ENCODE results near the gene PPARG. TPM values are rescaled to one million over a fixed set of nuclear protein-coding genes. Genes with fewer than 3 reads are reported as not detected.

PPARG gene
- total RNA-seq, 6 donors from 2014 or later, result 39.8 to 93.9 (median 52.7) TPM

GRCh38 chr3:12420393-12420792 lies 131.5 kb downstream of the PPARG start:
- Histone ChIP-seq H3K27me3 (no peaks in the 10 kb centered on the region), H3K9me3 (no peaks in the 10 kb centered on the region), H3K4me3 (no peak overlapping the region), H3K36me3 (no peaks in the 10 kb centered on the region), H3K27ac (no peak overlapping the region), H3K4me1 (peaks cover 0 to 19% (median 9%) of the 10 kb centered on the region in 4 donors)
- TF ChIP-seq EP300 (IDR thresholded peaks at IDR 0.05), result no peak
- WGBS, 2 donors, result 86 to 89% methylated on average over 3 of the region's 3 CpGs
- DNase-seq (no peak), ATAC-seq (ENCODE audit: low FRiP score in 2 of 2) (no peak)

DNA sequence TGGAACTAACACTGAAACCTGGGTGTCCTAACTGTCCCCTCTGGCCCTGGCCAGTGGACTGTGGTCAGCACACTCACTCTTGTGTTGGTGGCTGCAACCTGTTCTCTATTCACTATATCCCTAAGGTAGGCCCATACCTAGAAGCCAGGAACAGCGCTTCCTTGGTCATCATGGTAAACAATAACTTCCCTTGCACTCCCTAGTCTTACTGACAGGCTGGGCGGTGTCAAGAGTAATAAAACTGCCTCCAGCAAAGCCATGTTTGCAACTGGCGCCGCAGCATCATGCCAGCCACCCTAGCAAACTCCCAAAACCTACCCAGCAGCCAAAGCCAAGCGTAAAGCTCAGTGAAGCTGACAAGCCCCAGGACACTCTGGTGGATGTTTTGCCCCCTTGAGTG lies 132.3 kb downstream of the PPARG start:
- Histone ChIP-seq H3K27ac (no peak overlapping the region), H3K9me3 (no peaks in the 10 kb centered on the region), H3K27me3 (no peaks in the 10 kb centered on the region), H3K4me3 (no peak overlapping the region), H3K36me3 (no peaks in the 10 kb centered on the region), H3K4me1 (peaks cover 0 to 19% (median 9%) of the 10 kb centered on the region in 4 donors)
- DNase-seq (no peak), ATAC-seq (ENCODE audit: low FRiP score in 2 of 2) (no peak)
- 95 to 96% methylated on average over 4 to 5 of the region's 5 CpGs for WGBS, 2 donors
- no peak for TF ChIP-seq POLR2AphosphoS5 (IDR thresholded peaks at IDR 0.05)
- no peak for TF ChIP-seq CTCF (IDR thresholded peaks at IDR 0.05)

- Histone ChIP-seq H3K9me3 (no peaks in the 10 kb centered on the region), H3K4me3 (no peak overlapping the region), H3K36me3 (no peaks in the 10 kb centered on the region), H3K27me3 (no peaks in the 10 kb centered on the region), H3K27ac (no peak overlapping the region), H3K4me1 (peaks cover 6 to 19% (median 9%) of the 10 kb centered on the region in 4 donors)
- TF ChIP-seq POLR2A (IDR thresholded peaks at IDR 0.05) (no peak), EP300 (IDR thresholded peaks at IDR 0.05) (no peak)
- ATAC-seq (ENCODE audit: low FRiP score in 2 of 2) (no peak), DNase-seq (no peak)
- WGBS, 2 donors, result 56 to 66% methylated on average over 4 of the region's 4 CpGs
Observed at GRCh38 chr3:12423131-12423530, 134.3 kb downstream of the PPARG start.

GRCh38 chr3:12423918-12424630 lies 135.2 kb downstream of the PPARG start:
- H3K4me3 ChIP-seq, result no peak overlapping the region
- H3K36me3 ChIP-seq, result no peaks in the 10 kb centered on the region
- no peak for ATAC-seq (ENCODE audit: low FRiP score in 2 of 2)
- DNase-seq, result no peak
- peak overlapping the region in 1 of 4 donors; percentile 6 for H3K27ac ChIP-seq
- no peaks in the 10 kb centered on the region for H3K27me3 ChIP-seq
- H3K9me3 ChIP-seq, result no peaks in the 10 kb centered on the region
- 44 to 46% methylated on average over 5 to 6 of the region's 6 CpGs for WGBS, 2 donors
- peaks cover 6 to 19% (median 9%) of the 10 kb centered on the region in 4 donors for H3K4me1 ChIP-seq
- TF ChIP-seq EP300 (IDR thresholded peaks at IDR 0.05) (no peak), POLR2A (IDR thresholded peaks at IDR 0.05) (no peak), CTCF (IDR thresholded peaks at IDR 0.05) (no peak), POLR2AphosphoS5 (IDR thresholded peaks at IDR 0.05) (no peak)

- ATAC-seq (ENCODE audit: low FRiP score in 2 of 2) (no peak), DNase-seq (no peak)
- Histone ChIP-seq H3K27me3 (no peaks in the 10 kb centered on the region), H3K36me3 (no peaks in the 10 kb centered on the region), H3K9me3 (no peaks in the 10 kb centered on the region), H3K4me1 (peaks cover 6 to 22% (median 11%) of the 10 kb centered on the region in 4 donors), H3K4me3 (no peak overlapping the region), H3K27ac (peak overlapping the region in 1 of 4 donors; percentile 6)
- 70 to 85% methylated on average over 10 to 12 of the region's 12 CpGs for WGBS, 2 donors
- TF ChIP-seq POLR2A (IDR thresholded peaks at IDR 0.05), result no peak
- no peak for TF ChIP-seq EP300 (IDR thresholded peaks at IDR 0.05)
- no peak for TF ChIP-seq POLR2AphosphoS5 (IDR thresholded peaks at IDR 0.05)
- TF ChIP-seq CTCF (IDR thresholded peaks at IDR 0.05), result no peak
Observed at GRCh38 chr3:12424635-12425319, 135.9 kb downstream of the PPARG start.

Measured in upper lobe of left lung (tissue), 6 donors.